Measurements from ENCODE around the gene KCNT1.

DNA sequence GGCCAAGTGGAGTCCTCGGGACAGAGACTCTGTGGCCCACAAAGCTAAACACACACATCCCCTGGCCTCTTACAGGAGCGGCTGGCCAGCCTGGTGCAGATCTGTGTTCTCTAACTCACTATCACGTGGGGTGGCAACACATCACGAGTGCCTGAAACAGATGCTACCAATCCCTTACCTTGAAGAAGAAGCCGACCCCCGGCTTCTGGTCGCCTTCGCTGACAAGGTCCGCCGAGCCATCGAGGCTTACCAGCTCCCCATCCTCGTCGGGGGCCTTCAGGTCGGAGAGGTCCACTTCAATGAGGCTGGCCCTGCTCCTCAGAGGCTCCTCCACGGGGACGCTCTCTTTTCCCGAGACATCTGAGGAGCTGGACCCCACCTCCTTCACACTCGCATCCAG, 118.7 kb downstream of the KCNT1 start:
- no peak for TF ChIP-seq POLR2A (IDR thresholded peaks at IDR 0.05)
- TF ChIP-seq, protein P1, sequence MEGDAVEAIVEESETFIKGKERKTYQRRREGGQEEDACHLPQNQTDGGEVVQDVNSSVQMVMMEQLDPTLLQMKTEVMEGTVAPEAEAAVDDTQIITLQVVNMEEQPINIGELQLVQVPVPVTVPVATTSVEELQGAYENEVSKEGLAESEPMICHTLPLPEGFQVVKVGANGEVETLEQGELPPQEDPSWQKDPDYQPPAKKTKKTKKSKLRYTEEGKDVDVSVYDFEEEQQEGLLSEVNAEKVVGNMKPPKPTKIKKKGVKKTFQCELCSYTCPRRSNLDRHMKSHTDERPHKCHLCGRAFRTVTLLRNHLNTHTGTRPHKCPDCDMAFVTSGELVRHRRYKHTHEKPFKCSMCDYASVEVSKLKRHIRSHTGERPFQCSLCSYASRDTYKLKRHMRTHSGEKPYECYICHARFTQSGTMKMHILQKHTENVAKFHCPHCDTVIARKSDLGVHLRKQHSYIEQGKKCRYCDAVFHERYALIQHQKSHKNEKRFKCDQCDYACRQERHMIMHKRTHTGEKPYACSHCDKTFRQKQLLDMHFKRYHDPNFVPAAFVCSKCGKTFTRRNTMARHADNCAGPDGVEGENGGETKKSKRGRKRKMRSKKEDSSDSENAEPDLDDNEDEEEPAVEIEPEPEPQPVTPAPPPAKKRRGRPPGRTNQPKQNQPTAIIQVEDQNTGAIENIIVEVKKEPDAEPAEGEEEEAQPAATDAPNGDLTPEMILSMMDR (IDR thresholded peaks at IDR 0.05): no peak

All from vagina (tissue), 2 donors.